Ovary (tissue), 9 donors: ENCODE results near the gene CLEC16A. TPM values are rescaled to one million over a fixed set of nuclear protein-coding genes. Genes with fewer than 3 reads are reported as not detected.

Experiments
- DNase-seq, 5 donors: peaks; one replicate each; pipeline ENCODE4 v3.0.0-alpha.2; 2019 to 2020
- H3K27ac ChIP-seq, 2 donors: fragments of 200-600 bp; one replicate each; pipeline versions ENCODE4 v1.5.1 to v1.8.0; 2019 to 2022
- H3K27me3 ChIP-seq: fragments of 200-600 bp; one replicate; pipeline ENCODE4 v1.8.0; 2022
- H3K36me3 ChIP-seq: fragments of 200-600 bp; sonication (generic); one replicate; pipeline ENCODE4 v1.5.1; 2019
- H3K4me1 ChIP-seq: one replicate; pipeline ENCODE4 v1.8.1; 2013; ENCODE audit warnings: mild to moderate bottlenecking, moderate library complexity; ENCODE audit not compliant: insufficient read depth
- H3K4me3 ChIP-seq: fragments of 200-600 bp; sonication (generic); one replicate; pipeline ENCODE4 v1.5.1; 2017
- H3K9me3 ChIP-seq, 2 donors: fragments of 200-600 bp in 1 of 2; sonication (generic) in 1 of 2; one replicate each; pipeline versions ENCODE4 v1.5.1 to v1.8.1; 2013 to 2019; ENCODE audit warnings: mild to moderate bottlenecking in 1 of 2, moderate library complexity in 1 of 2
- CTCF ChIP-seq, 3 donors: fragments of 450-650 bp in 2 of 3; fragments of 200-600 bp in 1 of 3; IDR thresholded peaks; one replicate each; pipeline versions ENCODE4 v1.5.1 to v1.8.0; 2016 to 2022; ENCODE audit warnings: antibody characterized with exemption in 3 of 3, mild to moderate bottlenecking in 1 of 3
- EP300 ChIP-seq: sonication (generic); formaldehyde crosslinking; IDR thresholded peaks from one replicate; pipeline ENCODE4 v1.6.1; 2017; ENCODE audit warnings: antibody characterized with exemption
- POLR2A ChIP-seq: fragments of 450-650 bp; IDR thresholded peaks from one replicate; pipeline ENCODE4 v1.6.1; 2017; ENCODE audit warnings: antibody characterized with exemption, mild to moderate bottlenecking, moderate library complexity
- WGBS, 3 donors: extraction: QIAGEN DNeasy Blood & Tissue Kit in 1 of 3; methylation state at CpG; one replicate each; pipeline versions ENCODE4 v1.1.5 to v1.1.7; 2013 to 2017; 5-methylcytosine and 5-hydroxymethylcytosine counted together
- intact Hi-C, 4 donors: fragments of 100-400 bp; cut with DNase I; formaldehyde crosslinking; loops; one replicate each; pipeline versions ENCODE4 v1.11.0 to v1.15.1; 2022 to 2023
- polyA plus RNA-seq, 2 donors: library from polyadenylated mRNA; stranded (reverse); fragments of 200-250 nt in 1 of 2; fragments of 350-450 nt in 1 of 2; fragmentation: Illumina TruSeq in 1 of 2; extraction: RNeasy Lipid Tissue Mini Kit (QIAGEN cat#74804) in 1 of 2; gene quantifications; one replicate each; pipeline ENCODE4 v1.2.3, GENCODE V29; 2013 to 2014
- total RNA-seq, 7 donors: library from RNA; depleted of rRNA in 2 of 7; stranded (reverse); fragments of >200 nt in 2 of 7; fragmentation: NEBNext Ultra II Directional in 3 of 7; extraction: Animal tissue kit (Norgen Biotek cat#: 25700) in 3 of 7; gene quantifications; one replicate each; pipeline versions ENCODE4 v1.1.0 to v1.2.4, GENCODE V29; 2016 to 2023
- donor health status: DM: no; HTN: no; CAD: no; lungs with moderate emphysema.
- donor health status: DM: no; HTN: no; CAD: no.
- donor health status: Bipolar disorder and iron deficiency.
- donor health status: DM: yes; HTN: yes; CAD: no.
- donor health status: DM: no; HTN: no; CAD: no.
- donor health status: DM: yes; HTN: yes; CAD: no.

Gene CLEC16A
- total and polyA plus RNA-seq, 9 donors = 6.4 to 28.1 (median 16.5) TPM

- Histone ChIP-seq H3K4me3 (no peak overlapping the region), H3K4me1 (no peaks in the 10 kb centered on the region), H3K27me3 (no peaks in the 10 kb centered on the region), H3K36me3 (no peaks in the 10 kb centered on the region), H3K9me3 (no peaks in the 10 kb centered on the region), H3K27ac (no peak overlapping the region)
- WGBS, 3 donors = 85 to 89% (median 87%) methylated on average over 10 of the region's 10 CpGs
- intact Hi-C loops = no loop called here
- DNase-seq = no peak
- TF ChIP-seq EP300 = no peak
- TF ChIP-seq CTCF (IDR thresholded peaks at IDR 0.05) = no peak
- no peak for TF ChIP-seq POLR2A
Observed at GRCh38 chr16:11200592-11200991, 256.2 kb downstream of the CLEC16A start.

- Histone ChIP-seq H3K9me3 (no peaks in the 10 kb centered on the region), H3K36me3 (no peaks in the 10 kb centered on the region), H3K27me3 (no peaks in the 10 kb centered on the region), H3K27ac (no peak overlapping the region), H3K4me3 (no peak overlapping the region), H3K4me1 (no peaks in the 10 kb centered on the region)
- 59 to 63% (median 62%) methylated on average over 15 of the region's 15 CpGs for WGBS, 3 donors
- intact Hi-C loops = no loop called here
- no peak for DNase-seq
- no peak for TF ChIP-seq CTCF (IDR thresholded peaks at IDR 0.05)
- TF ChIP-seq EP300 = no peak
- TF ChIP-seq POLR2A = no peak
Observed at GRCh38 chr16:11201498-11202259, 257.3 kb downstream of the CLEC16A start.

DNA sequence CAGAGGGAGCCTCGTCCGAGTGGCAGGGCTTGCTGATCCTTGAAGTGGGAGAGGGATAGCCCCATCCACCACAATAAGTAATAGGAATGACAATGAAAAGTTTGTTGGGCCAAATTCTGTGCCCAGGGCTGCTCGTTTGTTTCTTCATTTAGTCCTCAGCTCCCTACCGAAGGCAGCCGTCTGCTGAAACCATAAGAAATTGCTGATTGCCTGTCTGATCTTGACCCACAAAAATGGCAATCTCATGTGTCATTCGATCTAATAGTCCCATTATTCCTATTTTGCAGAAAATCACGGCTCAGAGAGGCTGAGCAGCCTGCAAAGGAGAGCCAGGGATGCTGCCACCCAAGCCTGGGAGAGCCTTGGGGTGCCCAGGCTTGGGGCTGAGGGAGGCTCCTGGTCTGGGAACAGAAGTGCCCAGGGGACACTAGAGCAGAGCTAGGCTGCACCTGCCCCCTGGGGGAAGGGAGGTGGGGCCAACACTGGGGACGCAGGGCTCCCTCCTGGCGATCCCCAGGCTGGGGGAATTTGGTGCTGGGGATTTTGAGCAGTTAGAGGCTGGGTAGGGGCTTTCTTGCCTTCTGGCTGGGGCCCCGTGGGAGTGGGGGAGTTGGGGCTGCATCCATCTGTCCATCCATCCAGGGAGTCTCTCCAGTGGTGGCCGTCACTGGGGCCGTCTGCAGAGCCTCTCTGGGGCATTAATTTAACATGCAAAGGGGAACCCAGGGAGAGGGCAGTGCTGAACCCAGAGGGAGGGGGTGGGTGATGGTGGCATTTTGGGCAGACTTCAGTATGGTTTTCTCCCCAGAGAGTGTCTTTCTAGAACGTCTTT, 258.1 kb downstream of the CLEC16A start:
- TF ChIP-seq POLR2A (no peak), CTCF (IDR thresholded peaks at IDR 0.05) (no peak), EP300 (no peak)
- Histone ChIP-seq H3K4me1 (no peaks in the 10 kb centered on the region), H3K27me3 (no peaks in the 10 kb centered on the region), H3K4me3 (no peak overlapping the region), H3K27ac (no peak overlapping the region), H3K9me3 (no peaks in the 10 kb centered on the region), H3K36me3 (no peaks in the 10 kb centered on the region)
- intact Hi-C loops = no loop called here
- DNase-seq = no peak
- WGBS, 3 donors = 56 to 67% (median 62%) methylated on average over 13 of the region's 13 CpGs

GRCh38 chr16:11203111-11203623, 258.8 kb downstream of the CLEC16A start:
- H3K27ac ChIP-seq = no peak overlapping the region
- H3K9me3 ChIP-seq = no peaks in the 10 kb centered on the region
- no peaks in the 10 kb centered on the region for H3K4me1 ChIP-seq
- no peaks in the 10 kb centered on the region for H3K27me3 ChIP-seq
- no peaks in the 10 kb centered on the region for H3K36me3 ChIP-seq
- DNase-seq = no peak
- H3K4me3 ChIP-seq = no peak overlapping the region
- 78 to 88% (median 78%) methylated on average over 7 of the region's 7 CpGs for WGBS, 3 donors
- no peak for TF ChIP-seq EP300
- no peak for TF ChIP-seq POLR2A
- TF ChIP-seq CTCF (IDR thresholded peaks at IDR 0.05) = no peak
- intact Hi-C loops = no loop called here
